MG63 (cell line): ENCODE measurements around the gene PIK3R3. TPM values are rescaled to one million over a fixed set of nuclear protein-coding genes. Genes with fewer than 3 reads are reported as not detected.

Experiments used
- DNase-seq: peaks from one replicate; pipeline ENCODE4 v3.0.0-alpha.2; 2020
- H3K27me3 ChIP-seq: fragments of 250-450 bp; sonication (Bioruptor Pico); 2 replicates; pipeline ENCODE4 v1.5.1; 2020; ENCODE audit warnings: mild to moderate bottlenecking, moderate library complexity
- H3K36me3 ChIP-seq: fragments of 250-450 bp; sonication (Bioruptor Pico); 2 replicates; pipeline ENCODE4 v1.5.1; 2020; ENCODE audit warnings: mild to moderate bottlenecking, moderate library complexity
- H3K4me3 ChIP-seq: fragments of 250-450 bp; sonication (Bioruptor Pico); 2 replicates; pipeline ENCODE4 v1.5.1; 2020; ENCODE audit warnings: mild to moderate bottlenecking, moderate library complexity
- H3K9me3 ChIP-seq: fragments of 250-450 bp; sonication (Bioruptor Pico); 2 replicates; pipeline ENCODE4 v1.5.1; 2020; ENCODE audit warnings: mild to moderate bottlenecking, moderate library complexity
- total RNA-seq: library from RNA; depleted of rRNA; stranded (reverse); fragments of >200 nt; shearing (Covaris generic); gene quantifications from 2 replicates; pipeline ENCODE4 v1.2.3, GENCODE V29; 2014; ENCODE audit warnings: low replicate concordance; rRNA removed

Gene PIK3R3
- total RNA-seq, 1 experiment from 2014 or later = 2.5 TPM

GRCh38 chr1:46005594-46005993, 126.8 kb downstream of the PIK3R3 start:
- peaks cover 4% of the 10 kb centered on the region for H3K36me3 ChIP-seq

GRCh38 chr1:46004492-46004891, 127.9 kb downstream of the PIK3R3 start:
- H3K36me3 ChIP-seq = peaks cover 2% of the 10 kb centered on the region; the same call in 1 of the 2 replicates
- no peak overlapping the region for H3K4me3 ChIP-seq
- no peaks in the 10 kb centered on the region for H3K9me3 ChIP-seq
- H3K27me3 ChIP-seq = no peaks in the 10 kb centered on the region
- DNase-seq = no peak

More at GRCh38 chr1:46005594-46005993, 126.8 kb downstream of the PIK3R3 start:
- Histone ChIP-seq H3K9me3 (no peaks in the 10 kb centered on the region), H3K27me3 (no peaks in the 10 kb centered on the region), H3K4me3 (no peak overlapping the region)
- no peak for DNase-seq

- Histone ChIP-seq H3K9me3 (no peaks in the 10 kb centered on the region), H3K36me3 (peaks cover 2% of the 10 kb centered on the region; the same call in 1 of the 2 replicates), H3K4me3 (no peak overlapping the region), H3K27me3 (no peaks in the 10 kb centered on the region)
- no peak for DNase-seq
Measured at GRCh38 chr1:46003315-46003714, 129.1 kb downstream of the PIK3R3 start.

DNA sequence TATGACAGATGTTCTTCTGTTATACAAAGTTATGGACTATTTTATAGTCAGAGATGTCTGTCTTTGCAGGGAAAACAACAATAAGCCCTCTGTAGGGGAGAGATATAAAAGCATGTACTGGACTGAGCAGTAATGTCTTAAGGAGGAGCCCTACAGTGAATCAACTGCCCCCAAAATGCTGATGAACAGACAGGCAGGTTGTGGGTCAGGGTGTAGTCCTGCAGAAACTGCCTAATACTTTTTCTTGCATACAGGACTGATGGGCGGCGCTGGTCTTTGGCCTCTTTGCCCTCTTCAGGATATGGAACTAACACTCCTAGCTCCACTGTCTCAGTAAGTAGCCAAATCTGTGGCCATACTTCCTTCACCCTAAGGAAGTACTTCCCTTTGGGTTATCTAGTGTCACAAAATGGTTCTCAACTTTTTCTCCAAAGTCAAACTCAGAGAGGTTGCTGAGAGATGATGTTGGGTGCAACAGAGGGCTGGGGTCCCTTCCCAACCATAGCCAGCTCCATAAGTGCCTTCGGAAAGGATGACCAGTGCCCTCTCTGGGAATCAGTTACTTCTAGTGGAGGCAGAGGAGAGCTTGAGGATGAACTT, 129.8 kb downstream of the PIK3R3 start:
- no peak for DNase-seq
- no peaks in the 10 kb centered on the region; the same call in 1 of the 2 replicates for H3K36me3 ChIP-seq
- no peak overlapping the region for H3K4me3 ChIP-seq
- H3K27me3 ChIP-seq = no peaks in the 10 kb centered on the region
- H3K9me3 ChIP-seq = no peaks in the 10 kb centered on the region

DNA sequence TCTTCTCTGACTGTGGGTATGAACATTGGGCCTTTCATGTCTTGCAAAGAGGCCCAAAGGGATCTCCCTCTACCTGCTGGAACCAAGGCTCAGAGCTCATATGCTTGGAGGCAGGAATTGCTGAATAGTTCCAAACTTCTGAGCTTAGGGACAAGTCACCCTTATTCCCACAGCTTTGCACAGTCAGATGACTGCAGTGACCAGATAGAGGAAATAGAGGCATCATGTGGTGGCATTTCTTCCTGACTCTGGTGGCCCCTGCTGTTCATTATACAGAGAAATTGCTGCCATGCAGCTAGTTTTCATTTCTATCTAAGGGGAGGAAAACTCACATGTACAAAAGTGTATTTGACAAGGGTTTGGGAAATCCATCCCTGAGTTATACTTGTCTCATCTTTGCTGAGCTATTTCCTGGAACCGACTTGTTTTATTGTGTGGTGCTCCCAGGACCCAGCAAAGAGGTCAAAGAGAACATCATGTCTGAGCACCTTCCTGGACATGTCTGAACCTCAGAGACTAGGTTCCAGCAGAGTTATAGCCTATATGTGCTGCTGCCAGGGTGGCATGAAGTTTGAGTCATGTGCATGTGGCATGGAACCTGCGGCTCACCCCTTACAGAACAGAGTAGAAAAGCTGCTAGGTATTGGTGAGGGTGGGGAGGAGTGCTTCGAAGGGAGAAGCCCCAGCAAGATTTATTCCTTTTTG, 131.2 kb downstream of the PIK3R3 start:
- H3K4me3 ChIP-seq = no peak overlapping the region
- no peaks in the 10 kb centered on the region for H3K9me3 ChIP-seq
- no peak for DNase-seq
- H3K27me3 ChIP-seq = no peaks in the 10 kb centered on the region
- no peaks in the 10 kb centered on the region; the same call in 1 of the 2 replicates for H3K36me3 ChIP-seq

DNA sequence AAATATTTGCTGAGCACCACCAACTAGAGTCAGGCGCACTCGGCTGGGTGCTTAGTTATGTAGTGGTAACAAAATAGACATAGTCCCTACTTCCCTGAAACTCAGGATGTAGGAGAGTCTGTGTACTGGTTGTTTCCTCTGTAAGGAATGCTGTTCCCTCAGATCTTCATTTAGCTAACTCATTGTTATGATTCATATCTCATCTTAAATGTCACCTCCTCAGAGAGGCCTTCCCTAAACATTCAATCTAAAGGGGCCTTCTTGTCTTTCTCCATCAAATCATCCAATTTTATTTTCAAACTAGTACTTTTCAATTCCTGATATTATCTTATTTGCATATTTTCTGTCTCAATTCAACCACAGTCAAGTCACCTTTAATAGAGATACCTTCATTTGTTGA, 132.9 kb downstream of the PIK3R3 start:
- no peak overlapping the region for H3K4me3 ChIP-seq
- no peaks in the 10 kb centered on the region for H3K27me3 ChIP-seq
- H3K9me3 ChIP-seq = no peaks in the 10 kb centered on the region
- no peak for DNase-seq
- H3K36me3 ChIP-seq = no peaks in the 10 kb centered on the region

DNA sequence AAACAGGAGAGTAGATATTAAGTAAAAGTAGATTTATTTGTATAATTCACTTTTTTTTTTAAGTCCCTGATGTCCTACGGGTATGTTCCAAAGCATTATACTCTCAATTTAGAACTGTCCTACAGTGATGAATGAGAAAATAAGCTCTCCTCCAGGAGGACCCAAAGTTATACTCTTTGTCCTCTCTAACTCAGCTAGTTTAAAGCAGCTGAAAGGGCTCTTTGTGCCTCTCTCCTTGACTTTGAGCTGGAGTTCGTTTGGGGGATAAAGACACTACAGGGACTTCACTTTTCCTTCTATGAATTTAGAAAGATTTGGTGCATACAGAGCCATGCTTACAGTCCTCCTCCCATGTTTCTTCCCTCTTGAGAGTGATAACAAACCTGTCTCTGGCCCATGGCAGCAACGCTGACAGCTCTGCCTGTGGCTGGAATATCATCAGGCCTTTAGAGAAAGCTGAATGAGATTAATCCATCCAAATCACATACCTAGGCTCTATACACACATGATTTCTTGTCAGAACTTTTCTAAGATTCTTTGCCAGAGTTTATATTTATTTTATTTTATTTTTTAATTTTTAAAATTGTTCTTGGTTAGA, 134.3 kb downstream of the PIK3R3 start:
- H3K27me3 ChIP-seq = no peaks in the 10 kb centered on the region
- H3K4me3 ChIP-seq = no peak overlapping the region
- no peaks in the 10 kb centered on the region for H3K9me3 ChIP-seq
- no peak for DNase-seq
- no peaks in the 10 kb centered on the region for H3K36me3 ChIP-seq

DNA sequence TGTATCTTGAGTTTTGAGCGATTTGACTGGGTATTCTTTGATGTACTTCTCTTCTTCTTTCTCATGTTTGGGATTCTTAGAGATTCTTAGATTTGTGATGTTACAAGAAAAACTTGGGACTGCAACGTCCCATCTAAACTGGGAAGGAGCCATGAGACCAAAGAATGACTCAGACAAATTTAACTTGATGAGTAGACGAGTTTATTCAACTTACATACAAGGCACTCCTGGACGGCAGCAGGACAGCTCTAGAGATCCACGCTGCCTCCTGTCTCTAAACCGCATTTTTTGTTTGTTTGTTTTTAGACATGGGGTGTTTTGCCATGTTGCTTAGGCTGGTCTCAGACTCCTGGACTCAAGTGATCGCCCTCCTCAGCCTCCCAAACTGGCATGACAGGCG, 137.1 kb downstream of the PIK3R3 start:
- Histone ChIP-seq H3K4me3 (no peak overlapping the region), H3K36me3 (no peaks in the 10 kb centered on the region), H3K9me3 (no peaks in the 10 kb centered on the region), H3K27me3 (no peaks in the 10 kb centered on the region; the same call in 1 of the 2 replicates)
- no peak for DNase-seq

- Histone ChIP-seq H3K4me3 (no peak overlapping the region), H3K27me3 (no peaks in the 10 kb centered on the region; the same call in 1 of the 2 replicates), H3K9me3 (no peaks in the 10 kb centered on the region), H3K36me3 (no peaks in the 10 kb centered on the region)
- no peak for DNase-seq
Measured at GRCh38 chr1:45994423-45994822, 138.0 kb downstream of the PIK3R3 start.

Other genes starting within 250 kb of the PIK3R3 start
- gene TSPAN1, start 42.5 kb upstream of the PIK3R3 start, total RNA-seq = not detected in 2 replicates
- not detected in 2 replicates for gene P3R3URF, start 43.9 kb upstream of the PIK3R3 start, total RNA-seq
- gene POMGNT1, start 65.8 kb upstream of the PIK3R3 start, total RNA-seq = 69.4 and 89.7 TPM in 2 replicates
- gene LURAP1, start 70.7 kb upstream of the PIK3R3 start, total RNA-seq = 0.16 TPM in 1 of 2 replicates, not detected in the other
- gene RAD54L, start 115.1 kb upstream of the PIK3R3 start, total RNA-seq = 3.3 and 15.3 TPM in 2 replicates
- gene LRRC41, start 171.0 kb upstream of the PIK3R3 start, total RNA-seq = 70.5 and 101 TPM in 2 replicates
- gene UQCRH, start 171.1 kb upstream of the PIK3R3 start, total RNA-seq = 768 and 982 TPM in 2 replicates
- gene NSUN4, start 208.2 kb upstream of the PIK3R3 start, total RNA-seq = 7.7 and 16.7 TPM in 2 replicates